HCT116 (cell line): Measurements from ENCODE around the gene CNPY1. TPM values are rescaled to one million over a fixed set of nuclear protein-coding genes. Genes with fewer than 3 reads are reported as not detected.

Source experiments
- ATAC-seq: fragments of 200-7000 bp; cut with Tn5 transposase; 2 replicates; pipeline ENCODE4 v1.9.1; 2020; ENCODE audit warnings: mild to moderate bottlenecking, moderate library complexity
- BruUV-seq: library from RNA; stranded (reverse); fragments of 400-500 nt; replicated peaks from 2 replicates; lab custom pipeline; 2021; lab: Mats Ljungman, UMichigan
- CTCF ChIA-PET: fragments of 300-600 bp; sonication (Branson Sonifier 250); formaldehyde crosslinking; loops from one replicate; lab custom pipeline; 2021; ENCODE audit warnings: antibody characterized with exemption; lab: Charles Lee
- POLR2A ChIA-PET: fragments of 300-600, 350-600 bp; sonication (Branson Sonifier 250); formaldehyde crosslinking; loops from one replicate; lab custom pipeline; 2021; ENCODE audit warnings: antibody characterized with exemption; lab: Charles Lee
- RAD21 ChIA-PET, 2 experiments: fragments of 300-600 bp; sonication (Branson Sonifier 250); formaldehyde crosslinking; loops; one replicate each; lab custom pipeline; 2023; ENCODE audit warnings: low total read pairs in 2 of 2; ENCODE audit not compliant: uncharacterized antibody in 2 of 2, unreplicated experiment in 2 of 2, low non-redundant PET in 1 of 2; lab: Charles Lee
- DNase-seq: peaks from one replicate; pipeline ENCODE4 v3.0.0-alpha.2; 2010; ENCODE audit warnings: low read depth, low spot score
- H2AFZ ChIP-seq: fragments of 200-600 bp; shearing (Covaris generic), sonication (generic); 2 replicates; pipeline ENCODE4 v1.6.1; 2017; ENCODE audit warnings: low read depth, mixed run types, mixed read lengths, antibody characterized with exemption, low read length; ENCODE audit not compliant: poor library complexity, severe bottlenecking
- H3K27ac ChIP-seq: 2 replicates; pipeline ENCODE4 v1.5.1; 2012; ENCODE audit warnings: low read depth, low read length
- H3K27me3 ChIP-seq: fragments of 200-600 bp; sonication (generic); 2 replicates; pipeline ENCODE4 v1.6.1; 2016; ENCODE audit warnings: mixed run types, low read length, mixed read lengths; ENCODE audit not compliant: insufficient read depth
- H3K36me3 ChIP-seq, 2 experiments: fragments of 200-500 bp in 1 of 2; fragments of 200-600 bp in 1 of 2; sonication (Bioruptor generic) in 1 of 2; sonication (generic) in 1 of 2; 2 replicates each; pipeline versions ENCODE4 v1.5.1 to v1.6.1; 2014 to 2016; ENCODE audit warnings: low read length in 2 of 2, inconsistent platforms in 1 of 2, mixed read lengths in 1 of 2, mixed run types in 1 of 2; ENCODE audit not compliant: insufficient read depth in 2 of 2, control insufficient read depth in 1 of 2
- H3K4me1 ChIP-seq, 2 experiments: fragments of 200-600 bp in 1 of 2; sonication (generic) in 1 of 2; 2 replicates each; pipeline versions ENCODE4 v1.5.1 to v1.6.1; 2012 to 2017; ENCODE audit warnings: low read length in 2 of 2, inconsistent platforms in 1 of 2, mild to moderate bottlenecking in 1 of 2, mixed read lengths in 1 of 2, mixed run types in 1 of 2, moderate library complexity in 1 of 2; ENCODE audit not compliant: insufficient read depth in 2 of 2, control insufficient read depth in 1 of 2
- H3K4me2 ChIP-seq: fragments of 200-600 bp; sonication (generic); 2 replicates; pipeline ENCODE4 v1.6.1; 2017; ENCODE audit warnings: mixed run types, low read length, mixed read lengths
- H3K4me3 ChIP-seq, 2 experiments: fragments of 200-600 bp in 1 of 2; sonication (generic) in 1 of 2; replicated peaks in 1 of 2; 2 replicates each; pipeline ENCODE4 v1.5.1; 2011 to 2016; ENCODE audit warnings: low read length in 2 of 2, control low read depth in 1 of 2, low read depth in 1 of 2, mild to moderate bottlenecking in 1 of 2, mixed read lengths in 1 of 2, mixed run types in 1 of 2
- H3K79me2 ChIP-seq: fragments of 200-600 bp; sonication (generic); 2 replicates; pipeline ENCODE4 v1.6.1; 2017; ENCODE audit warnings: mild to moderate bottlenecking, mixed run types, low read length, moderate library complexity, mixed read lengths; ENCODE audit not compliant: insufficient read depth
- H3K9ac ChIP-seq: fragments of 200-600 bp; sonication (generic); 2 replicates; pipeline ENCODE4 v1.6.1; 2016; ENCODE audit warnings: low read length, mixed read lengths
- H3K9me2 ChIP-seq: fragments of 200-600 bp; sonication (generic), shearing (Covaris generic); 2 replicates; pipeline ENCODE4 v1.6.1; 2017; ENCODE audit warnings: mixed run types, mild to moderate bottlenecking, moderate library complexity; ENCODE audit not compliant: insufficient read depth
- H3K9me3 ChIP-seq, 2 experiments: fragments of 200-500 bp in 1 of 2; fragments of 200-600 bp in 1 of 2; sonication (Bioruptor generic) in 1 of 2; sonication (generic) in 1 of 2; 2 replicates each; pipeline ENCODE4 v1.6.1; 2014 to 2017; ENCODE audit warnings: low read length in 2 of 2, mixed read lengths in 2 of 2, inconsistent platforms in 1 of 2, low read depth in 1 of 2, mild to moderate bottlenecking in 1 of 2, mixed run types in 1 of 2, moderate library complexity in 1 of 2; ENCODE audit not compliant: control insufficient read depth in 1 of 2, insufficient read depth in 1 of 2
- H4K20me1 ChIP-seq: fragments of 200-600 bp; sonication (generic), shearing (Covaris generic); 2 replicates; pipeline ENCODE4 v1.6.1; 2017; ENCODE audit warnings: mixed run types, mild to moderate bottlenecking, moderate library complexity; ENCODE audit not compliant: insufficient read depth
- CBX3 ChIP-seq: IDR thresholded peaks from 2 replicates; pipeline ENCODE4 v1.6.1; 2012; ENCODE audit warnings: low read depth
- CEBPB ChIP-seq: IDR thresholded peaks from 2 replicates; pipeline ENCODE4 v1.6.1; 2012; ENCODE audit warnings: low read depth
- ELF1 ChIP-seq: IDR thresholded peaks from 2 replicates; pipeline ENCODE4 v1.6.1; 2012; ENCODE audit warnings: low read depth, borderline replicate concordance
- FOSL1 ChIP-seq: IDR thresholded peaks from 2 replicates; pipeline ENCODE4 v1.6.1; 2012; ENCODE audit warnings: low read depth
- POLR2A ChIP-seq: IDR thresholded peaks from 2 replicates; pipeline ENCODE4 v1.7.0; 2011; ENCODE audit warnings: borderline replicate concordance; ENCODE audit not compliant: insufficient read depth, insufficient read length; ENCODE audit errors: extremely low read depth
- SRF ChIP-seq: IDR thresholded peaks from 2 replicates; pipeline ENCODE4 v1.6.1; 2012; ENCODE audit warnings: low read depth
- TCF7L2 ChIP-seq: IDR thresholded peaks from 2 replicates; pipeline ENCODE4 v1.7.0; 2011; ENCODE audit warnings: borderline replicate concordance, inconsistent platforms; ENCODE audit not compliant: insufficient read depth, insufficient read length; ENCODE audit errors: extremely low read depth
- YY1 ChIP-seq: IDR thresholded peaks from 2 replicates; pipeline ENCODE4 v1.6.1; 2011; ENCODE audit warnings: low read length, low read depth, moderate library complexity, mild to moderate bottlenecking; ENCODE audit not compliant: insufficient replicate concordance; ENCODE audit errors: extremely low read depth
- ZFX ChIP-seq: fragments of 450-650 bp; IDR thresholded peaks from 2 replicates; pipeline ENCODE4 v1.6.1; 2017
- ZNF274 ChIP-seq: fragments of 200-500 bp; sonication (Bioruptor generic); IDR thresholded peaks from 2 replicates; pipeline ENCODE4 v1.6.1; 2014; ENCODE audit warnings: mild to moderate bottlenecking, low read depth, low read length, inconsistent platforms
- intact Hi-C: fragments of 100-400 bp; cut with micrococcal nuclease; formaldehyde crosslinking; loops from 2 replicates; pipeline ENCODE4 v1.10.0; 2022
- total RNA-seq: library from RNA; stranded (reverse); gene quantifications from one replicate; pipeline ENCODE4 v1.2.1, GENCODE V29; 2021; ENCODE audit not compliant: unreplicated experiment

The CNPY1 gene
- total RNA-seq, 1 experiment from 2014 or later = not detected

DNA sequence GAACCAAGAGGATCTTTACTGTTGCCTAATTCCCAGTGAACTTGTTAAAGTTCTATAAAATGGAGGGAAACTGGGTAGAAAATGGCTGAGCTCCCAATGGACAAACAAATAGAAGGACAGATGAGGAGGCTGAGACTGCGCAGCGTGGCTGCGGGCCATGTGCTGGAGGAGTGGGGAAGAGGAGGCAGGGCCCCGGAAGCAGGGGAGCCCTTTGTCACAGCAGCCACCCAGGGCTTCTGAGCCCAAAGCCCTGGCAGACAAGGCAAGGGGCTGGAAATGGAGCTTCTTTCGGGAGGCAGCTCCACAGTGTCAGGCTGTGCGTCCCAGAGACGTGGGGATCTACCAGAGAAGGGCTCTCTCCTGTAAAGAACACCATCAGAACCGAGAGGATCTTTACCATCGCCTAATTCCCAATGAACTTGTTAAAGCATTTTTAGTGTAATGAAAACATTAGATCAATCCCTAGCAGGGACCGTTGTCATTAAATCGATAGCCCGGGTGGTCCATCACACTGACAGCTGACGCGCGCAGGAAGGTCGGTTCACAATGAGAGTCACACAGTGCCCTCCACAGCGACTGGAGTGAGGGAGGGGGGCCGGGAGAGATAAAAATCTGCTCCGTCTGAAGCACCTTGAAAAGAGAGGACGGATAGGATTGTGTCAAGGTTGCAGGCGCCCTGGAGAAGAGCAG, 14.0 kb upstream of the CNPY1 start:
- RAD21 ChIA-PET = no interaction called here
- no TSS peak for BruUV-seq
- ATAC-seq = no peak; the same call in 1 of the 2 replicates

DNA sequence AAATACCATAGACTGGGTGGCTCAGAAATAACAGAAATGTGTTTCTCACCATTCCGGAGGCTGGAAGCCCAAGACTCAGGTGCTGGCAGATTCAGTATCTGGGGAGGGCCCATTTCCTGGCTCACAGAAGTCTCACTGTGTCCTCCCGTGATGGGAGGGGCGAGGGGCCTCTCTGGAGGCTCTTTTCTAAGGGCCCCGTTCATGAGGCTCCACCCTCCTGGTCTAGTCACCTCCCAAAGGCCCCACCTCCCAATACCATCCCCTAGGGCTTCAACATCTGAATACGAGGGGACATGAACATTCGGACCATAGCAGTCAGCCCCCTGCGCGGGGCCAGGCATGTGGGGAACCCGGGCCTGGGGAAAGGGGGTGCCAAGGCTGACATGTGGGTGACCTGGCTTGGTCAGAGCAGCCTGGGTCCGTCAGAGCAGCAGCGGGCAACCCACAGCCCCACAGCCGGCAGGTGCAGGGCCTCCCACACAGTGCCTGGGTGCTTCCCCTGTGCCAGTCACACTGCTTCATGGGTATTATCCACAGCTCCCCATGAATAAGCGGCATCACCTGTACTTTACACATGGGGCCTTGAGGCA, 13.3 kb upstream of the CNPY1 start:
- ATAC-seq (no peak), DNase-seq (no peak)
- no peaks in the 10 kb centered on the region for H3K36me3 ChIP-seq
- no peaks in the 10 kb centered on the region for H3K4me1 ChIP-seq
- CTCF ChIA-PET = no interaction called here
- H3K9me3 ChIP-seq = no peaks in the 10 kb centered on the region
- no peak for TF ChIP-seq POLR2A
- no peak for TF ChIP-seq CEBPB
- TF ChIP-seq FOSL1 = no peak
- TF ChIP-seq ZFX = no peak
- no peak for TF ChIP-seq SRF
- RAD21 ChIA-PET = no interaction called here
- no peaks in the 10 kb centered on the region for H4K20me1 ChIP-seq
- no peaks in the 10 kb centered on the region for H3K27me3 ChIP-seq
- H3K79me2 ChIP-seq = no peaks in the 10 kb centered on the region
- no peak overlapping the region for H3K4me3 ChIP-seq
- intact Hi-C loops = no loop called here
- no peak overlapping the region for H2AFZ ChIP-seq
- no peak overlapping the region for H3K27ac ChIP-seq
- POLR2A ChIA-PET = no interaction called here
- BruUV-seq = no TSS peak
- H3K4me2 ChIP-seq = no peak overlapping the region
- H3K9me2 ChIP-seq = no peaks in the 10 kb centered on the region
- H3K9ac ChIP-seq = no peak overlapping the region

More for the DNA sequence above, 14.0 kb upstream of the CNPY1 start:
- no peak overlapping the region for H2AFZ ChIP-seq
- H3K9me2 ChIP-seq = no peaks in the 10 kb centered on the region
- no peaks in the 10 kb centered on the region for H4K20me1 ChIP-seq
- H3K27ac ChIP-seq = no peak overlapping the region
- H3K27me3 ChIP-seq = no peaks in the 10 kb centered on the region
- H3K4me3 ChIP-seq = no peak overlapping the region
- H3K79me2 ChIP-seq = no peaks in the 10 kb centered on the region
- ChIA-PET POLR2A (no interaction called here), CTCF (no interaction called here)
- H3K4me2 ChIP-seq = no peak overlapping the region
- TF ChIP-seq TCF7L2 = no peak
- no peak for TF ChIP-seq ELF1
- no peak for TF ChIP-seq ZFX
- TF ChIP-seq ZNF274 = no peak
- no peak for TF ChIP-seq YY1
- no peak for TF ChIP-seq CBX3
- TF ChIP-seq FOSL1 = no peak
- no peaks in the 10 kb centered on the region for H3K4me1 ChIP-seq
- no peak overlapping the region for H3K9ac ChIP-seq
- no peaks in the 10 kb centered on the region for H3K9me3 ChIP-seq
- no peaks in the 10 kb centered on the region for H3K36me3 ChIP-seq
- intact Hi-C loops = no loop called here
- DNase-seq = no peak
